Activated CD8-positive, alpha-beta memory T cell treated with anti-CD3 and anti-CD28 coated beads, Interleukin-2, amount 50 U/mL, for 24 hours (primary cell): Measurements from ENCODE around the gene USF1.

ENCODE experiments used
- DNase-seq: peaks from one replicate; pipeline ENCODE4 v3.0.0-alpha.2; 2020; ENCODE audit errors: extremely low read depth

The USF1 gene

DNA sequence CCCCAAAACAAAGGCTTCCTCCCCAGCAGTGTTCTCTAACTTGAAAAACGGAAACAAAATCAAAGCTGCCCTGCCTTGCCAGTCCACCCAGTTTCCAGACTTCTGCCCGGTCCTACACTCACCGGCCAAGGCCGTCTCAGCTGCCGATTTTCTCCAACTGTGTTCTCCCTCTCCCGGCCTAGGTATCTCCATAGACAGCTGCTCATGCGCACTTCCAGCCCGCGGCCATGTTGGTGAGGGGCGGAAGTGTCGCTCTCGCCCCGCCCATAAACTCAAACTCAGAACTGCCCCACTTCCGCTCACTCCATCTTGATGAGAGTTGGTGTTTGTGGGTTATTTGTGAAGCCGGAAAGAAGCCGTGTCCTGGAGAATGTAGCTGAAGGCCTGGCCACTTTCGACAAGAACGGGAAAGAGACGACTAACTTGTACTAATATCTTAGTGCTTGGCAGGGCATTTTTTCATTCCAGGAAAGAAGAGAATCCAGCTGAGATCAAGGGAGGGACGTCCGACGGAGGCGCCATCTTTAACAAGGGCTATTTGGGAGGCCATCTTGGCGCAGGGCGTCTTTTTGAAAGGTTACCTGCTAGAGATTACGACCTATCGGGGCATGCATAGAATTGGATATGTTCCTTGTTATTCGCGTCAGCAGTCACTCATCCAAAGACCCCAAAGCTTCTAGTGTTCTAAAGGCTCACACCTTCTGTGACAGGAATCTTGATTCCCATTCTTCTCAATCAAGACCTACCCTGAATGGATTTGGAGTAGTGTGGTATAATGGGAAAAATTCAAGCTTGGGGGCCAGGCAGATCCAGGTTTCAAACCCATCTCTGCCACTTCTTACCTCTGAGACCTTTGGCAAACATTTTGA lies at the start of gene USF1:
USF1 (minus strand) TSS at position 242 of the 869 bp plus-strand sequence. CDS start 2,702 bp downstream, outside the sequence.
- DNase-seq: peak; percentile 85

DNA sequence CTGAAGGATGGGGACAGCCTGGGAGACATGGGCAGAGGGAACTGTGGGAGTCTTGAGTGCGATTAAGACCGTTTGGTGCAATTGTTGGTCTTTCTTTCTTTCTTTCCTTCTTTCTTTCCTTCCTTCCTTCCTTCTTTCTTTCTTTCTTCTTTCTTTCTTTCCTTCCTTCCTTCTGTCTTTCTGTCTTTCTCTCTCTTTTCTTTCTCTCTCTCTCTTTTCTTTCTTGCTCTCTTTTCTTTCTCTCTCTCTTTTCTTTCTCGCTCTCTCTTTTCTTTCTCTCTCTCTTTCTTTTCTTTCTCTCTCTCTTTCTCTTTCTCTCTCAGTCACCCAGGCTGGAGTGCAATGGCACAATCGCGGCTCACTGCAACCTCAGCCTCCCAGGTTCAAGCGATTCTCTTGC lies 49.5 kb upstream of the USF1 start:
- DNase-seq: no peak

DNA sequence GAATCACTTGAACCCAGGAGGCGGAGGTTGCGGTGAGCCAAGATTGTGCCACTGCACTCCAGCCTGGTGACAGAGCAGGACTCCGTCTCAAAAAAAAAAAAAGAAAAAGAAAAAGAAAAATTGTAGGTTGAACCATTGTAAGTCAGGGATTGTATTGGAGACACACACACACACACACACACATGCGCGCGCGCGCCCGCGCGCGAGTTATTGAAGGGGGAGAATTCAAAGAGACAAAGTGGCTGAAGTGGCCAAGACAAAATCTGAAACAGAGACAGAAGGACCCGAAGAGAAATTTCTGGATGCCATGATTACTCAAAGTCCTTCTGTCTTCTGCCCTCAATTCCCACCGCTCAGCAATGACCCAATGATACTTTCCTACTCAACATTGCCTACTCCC lies 48.7 kb upstream of the USF1 start:
- no peak for DNase-seq

DNA sequence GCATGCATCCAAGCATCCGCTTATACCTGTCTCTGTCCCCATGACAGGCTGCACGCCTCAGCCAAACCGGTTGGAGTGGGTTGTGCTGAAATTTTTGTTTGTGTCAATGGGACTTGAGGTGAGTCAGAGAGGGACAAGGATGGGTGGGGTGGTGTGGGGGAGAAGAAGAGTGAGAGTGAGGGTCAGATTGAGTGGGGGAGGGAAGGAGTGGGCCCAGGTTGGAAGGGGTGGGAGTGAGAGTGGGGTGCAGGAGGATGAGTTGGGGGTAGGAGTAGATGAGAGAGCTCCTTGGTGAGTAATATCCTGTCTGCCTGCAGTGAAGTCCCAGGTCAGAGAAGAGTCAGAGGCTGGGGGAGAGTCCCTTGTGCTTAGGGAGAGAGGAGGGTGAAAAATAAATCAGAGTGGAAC lies 46.8 kb upstream of the USF1 start:
- DNase-seq: no peak

DNA sequence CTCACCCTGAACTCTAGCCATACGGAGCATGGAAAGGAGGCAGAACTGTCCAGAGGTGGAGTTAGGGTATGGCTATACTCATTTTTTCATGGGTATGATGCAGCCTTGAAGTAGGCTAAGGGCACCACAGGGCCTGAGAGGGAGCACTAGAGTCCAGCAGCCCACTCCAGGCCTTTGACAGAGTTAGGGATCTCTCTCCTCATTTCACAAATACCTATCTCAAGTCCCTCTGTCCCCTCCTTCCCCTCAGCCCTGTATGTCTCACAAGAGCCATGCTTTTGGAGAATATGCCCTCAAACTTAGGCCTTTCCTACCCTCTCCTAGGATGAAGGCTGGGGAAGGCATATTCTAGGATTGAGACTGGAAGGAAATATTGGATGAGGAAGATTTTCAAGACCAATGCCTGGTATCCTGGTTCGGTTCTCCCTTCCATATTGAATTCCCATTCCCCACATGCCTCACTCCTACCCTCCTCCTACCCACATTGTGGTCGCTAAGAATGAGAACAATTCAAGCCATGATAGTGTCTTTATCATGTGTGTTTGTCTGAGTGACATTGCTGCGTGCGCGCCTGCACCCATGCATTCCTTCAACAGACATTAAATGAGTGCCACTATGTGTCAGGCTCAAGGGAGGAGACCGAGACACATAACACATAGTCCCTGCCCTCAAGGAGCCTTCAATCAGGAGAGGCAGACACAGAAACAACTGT lies 46.2 kb upstream of the USF1 start:
- no peak for DNase-seq

DNA sequence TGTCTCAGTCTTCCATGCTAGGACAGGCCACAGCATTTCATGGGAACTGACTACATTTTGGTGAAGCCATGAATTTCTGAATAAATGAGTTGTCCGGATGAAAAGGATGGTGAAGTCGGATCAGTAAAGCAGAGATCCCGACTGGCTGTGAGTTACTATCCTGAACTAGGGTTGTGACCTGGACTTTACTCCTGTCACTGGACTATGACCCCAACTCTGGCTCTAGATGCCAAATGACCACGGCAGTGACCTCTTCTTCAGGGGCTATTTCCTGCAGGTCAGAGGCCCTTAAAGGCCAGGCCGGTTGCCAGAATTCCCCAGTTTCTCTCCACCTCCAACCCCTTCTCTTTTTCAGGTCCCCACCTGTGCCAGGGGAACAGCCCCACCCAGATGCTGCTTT lies 45.3 kb upstream of the USF1 start:
- no peak for DNase-seq

DNA sequence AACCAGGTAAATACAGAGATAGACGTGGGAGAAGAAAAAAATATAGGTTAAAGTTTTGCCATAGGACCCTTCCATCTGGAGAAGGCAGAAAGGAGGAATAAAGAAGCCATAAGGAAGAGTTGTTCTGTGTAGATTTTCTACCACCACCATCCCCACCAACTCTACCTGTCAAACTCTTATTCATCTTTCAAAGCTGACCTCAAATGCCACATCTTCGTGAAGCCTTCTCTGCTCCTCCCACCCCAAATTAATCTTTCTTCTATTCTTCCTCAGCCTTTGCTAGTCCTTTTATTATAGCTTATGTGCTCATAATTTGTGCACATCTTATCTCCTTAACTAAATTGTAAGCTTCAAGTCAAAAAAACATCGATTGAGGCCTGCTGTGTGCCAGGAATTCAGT lies 44.8 kb upstream of the USF1 start:
- DNase-seq: no peak

DNA sequence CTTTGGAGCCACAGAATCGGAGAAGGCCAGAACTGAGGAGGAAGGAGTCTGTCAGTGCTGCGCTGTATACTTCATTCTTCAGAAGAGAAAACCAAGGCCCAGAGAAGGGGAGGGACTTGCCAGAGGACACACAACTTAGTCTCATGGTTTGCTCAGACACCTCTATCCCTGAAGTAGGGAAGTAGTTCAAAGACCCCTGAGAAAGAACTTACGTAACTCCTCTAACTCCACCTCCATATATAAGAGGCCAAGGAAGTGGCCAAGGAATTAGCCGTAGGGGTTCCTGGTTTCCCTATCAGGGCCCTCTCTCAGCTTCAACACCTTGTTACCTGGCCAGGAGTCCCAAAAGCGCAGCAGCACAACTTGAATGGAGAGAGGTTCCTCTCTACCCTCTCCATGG lies 44.2 kb upstream of the USF1 start:
- DNase-seq: no peak

GRCh38 chr1:161089251-161089924 lies 43.6 kb upstream of the USF1 start, which contains the start of gene NECTIN4:
Gene NECTIN4, minus strand, starts transcription at chr1:161089558. Its CDS starts 262 bp downstream, at chr1:161089296.
- DNase-seq: no peak

- no peak for DNase-seq
These were observed 42.9 kb upstream of the USF1 start for GRCh38 chr1:161088587-161089110.

DNA sequence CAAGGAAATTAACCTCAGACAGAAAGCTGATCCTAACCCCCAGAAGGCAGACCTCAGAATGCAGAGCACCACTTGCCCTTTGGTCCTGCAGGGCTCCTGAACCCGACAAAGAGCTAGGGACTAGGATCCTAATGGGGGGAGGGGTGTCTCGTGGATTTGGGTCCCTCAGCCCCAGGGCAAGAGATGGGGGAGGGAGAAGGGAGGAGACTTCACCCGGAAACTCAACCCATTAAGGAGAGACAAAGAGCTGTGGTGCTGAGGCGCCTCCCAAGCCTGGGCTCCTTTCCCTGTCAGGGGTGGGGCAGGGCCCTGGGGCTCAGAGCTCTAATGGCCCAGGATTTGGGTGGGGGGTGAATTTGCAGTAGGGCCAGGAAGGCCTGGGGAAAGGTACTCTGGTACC lies 40.7 kb upstream of the USF1 start:
- no peak for DNase-seq

DNA sequence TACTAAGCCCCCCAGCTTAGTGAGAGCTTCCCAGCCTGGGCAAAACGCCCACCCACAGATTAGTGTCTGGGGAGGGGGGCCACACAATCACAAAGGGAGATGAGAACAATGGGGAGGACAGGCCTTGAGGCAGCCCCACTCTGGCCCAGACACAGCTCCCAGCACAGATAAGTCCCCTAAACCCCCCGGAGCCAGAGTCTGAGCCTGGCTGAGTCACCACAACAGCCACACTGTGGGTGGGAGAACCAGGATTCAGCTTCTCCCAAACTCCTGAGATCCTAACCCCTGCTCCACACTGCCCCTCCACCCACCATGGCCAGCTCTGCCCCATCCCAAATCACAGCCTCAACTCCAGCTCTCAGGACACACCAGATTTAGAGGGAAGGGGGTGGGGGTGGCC lies 39.4 kb upstream of the USF1 start:
- no peak for DNase-seq

- DNase-seq: no peak
These were observed 38.8 kb upstream of the USF1 start for GRCh38 chr1:161084597-161084988.

DNA sequence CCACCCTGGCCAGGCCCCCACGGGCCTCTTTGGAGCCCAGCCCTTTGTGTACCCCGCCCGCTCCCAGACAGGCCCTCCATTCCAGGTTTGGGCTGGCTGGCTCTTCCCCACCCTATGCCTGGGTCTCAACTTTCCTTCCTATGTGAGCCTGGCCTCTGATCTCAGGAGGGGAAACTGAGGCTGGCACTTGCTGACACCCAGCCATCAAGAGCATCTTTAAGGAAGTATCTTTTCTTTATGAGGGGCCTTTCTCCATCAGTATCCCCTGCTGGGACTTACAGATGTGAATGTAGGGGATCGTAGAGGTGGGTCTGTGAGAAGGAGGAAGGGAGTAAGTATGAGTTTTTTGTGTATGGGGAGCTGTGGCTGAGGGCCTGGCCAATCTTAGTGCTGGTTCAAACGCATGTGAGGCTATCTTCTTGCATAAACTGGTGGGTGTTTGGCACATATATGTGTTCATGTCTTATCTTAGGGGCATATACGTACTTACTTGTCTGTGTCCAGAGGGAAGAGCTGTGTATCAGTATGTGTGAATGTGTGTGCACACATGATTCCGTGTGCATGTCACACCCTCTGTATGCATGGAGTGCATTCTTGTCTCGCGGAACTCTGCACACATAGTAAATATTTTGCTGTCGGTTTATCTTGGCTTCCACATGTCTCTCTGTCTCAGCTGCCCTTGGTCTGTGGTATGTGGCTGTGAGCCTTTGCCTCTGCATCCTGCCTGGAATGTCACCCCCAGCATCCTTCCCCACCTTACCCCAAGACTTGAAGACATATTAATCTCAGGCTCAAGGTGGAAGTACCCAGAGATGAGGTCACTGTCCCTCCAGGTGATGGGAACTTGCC lies 38.2 kb upstream of the USF1 start:
- no peak for DNase-seq

DNA sequence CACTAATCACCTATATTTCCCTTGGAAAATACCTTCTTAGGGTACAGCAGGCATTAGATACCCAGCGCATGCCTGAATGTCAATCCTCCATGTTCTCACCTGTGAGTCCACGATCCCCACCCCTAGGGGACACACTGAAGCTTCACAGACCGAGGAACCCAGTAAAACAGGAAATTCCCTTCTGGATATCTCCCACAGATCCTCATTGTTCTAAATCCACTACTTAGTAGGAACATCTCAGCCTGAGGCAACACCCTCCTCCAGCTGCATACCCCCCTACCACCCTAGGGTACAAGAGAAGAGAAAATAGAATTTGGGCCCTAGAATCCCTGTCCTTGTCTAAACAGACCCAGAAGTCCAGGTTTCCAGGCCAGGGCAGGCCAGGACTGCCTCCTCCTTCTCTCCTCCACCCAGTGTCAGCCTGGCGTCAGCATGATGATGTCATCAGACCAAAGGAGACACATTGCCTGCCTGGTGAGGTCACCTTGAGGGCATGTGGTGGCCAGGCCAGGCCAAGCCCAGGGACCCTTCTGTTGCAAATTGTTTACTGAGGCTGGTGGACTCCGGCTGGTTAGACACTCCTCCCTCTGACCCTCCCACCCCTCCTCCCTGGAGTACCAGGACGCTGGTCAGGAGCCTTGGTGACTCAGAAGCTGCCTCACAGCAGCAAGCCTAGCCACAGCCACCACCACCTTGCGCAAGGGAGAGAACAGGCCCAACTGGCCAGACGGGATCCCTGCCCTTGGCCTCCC lies 37.4 kb upstream of the USF1 start:
- DNase-seq: no peak

GRCh38 chr1:161082483-161082882 lies 36.7 kb upstream of the USF1 start:
- no peak for DNase-seq

GRCh38 chr1:161081519-161081918 lies 35.7 kb upstream of the USF1 start:
- DNase-seq: no peak

- DNase-seq: no peak
These were observed 34.9 kb upstream of the USF1 start for GRCh38 chr1:161080441-161081405.

DNA sequence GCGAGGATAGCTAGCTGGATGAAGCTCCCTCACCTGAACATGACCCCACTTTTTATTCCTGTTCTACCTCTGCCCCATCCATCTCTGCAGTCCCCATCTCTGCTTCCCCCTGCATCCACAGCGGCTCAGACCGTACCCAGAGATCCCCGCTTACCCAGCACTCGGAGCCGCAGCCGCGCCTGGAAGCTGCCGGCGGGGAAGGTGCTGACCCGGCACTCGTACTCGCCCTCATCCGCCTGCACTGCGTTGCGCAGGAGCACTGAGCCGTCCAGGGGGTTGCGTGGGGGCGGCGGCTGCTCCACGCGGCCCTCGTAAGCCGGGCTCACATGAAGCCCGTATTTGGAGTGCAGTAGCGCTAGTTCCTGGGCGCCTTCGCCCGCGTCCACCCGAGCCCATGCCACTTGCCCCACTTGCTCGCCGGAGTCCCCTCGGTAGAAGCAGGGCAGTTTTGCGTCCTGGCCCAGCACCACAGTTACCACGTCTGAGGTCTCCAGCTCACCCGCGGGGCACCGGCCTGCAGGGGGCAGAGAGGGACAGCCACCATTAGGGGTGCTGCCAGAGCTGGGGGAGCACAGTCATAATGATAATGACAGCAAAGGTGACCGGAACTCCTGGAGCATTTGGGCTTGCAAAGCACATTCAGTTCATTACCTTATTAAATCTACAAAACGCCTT lies 33.8 kb upstream of the USF1 start:
- no peak for DNase-seq
